ENCODE measurements around the gene COPB2.

GRCh38 chr3:139434228-139434627, 44.8 kb upstream of the COPB2 start:
- TF ChIP-seq CTCF (IDR thresholded peaks at IDR 0.05) = no peak
- TF ChIP-seq POLR2A (IDR thresholded peaks at IDR 0.05) = no peak
